Ishikawa (cell line): ENCODE data around the gene SLC17A4.

Source experiments
- CEBPB ChIP-seq: IDR thresholded peaks from 2 replicates; pipeline ENCODE4 v1.6.1; 2012
- CREB1 ChIP-seq: IDR thresholded peaks from 2 replicates; pipeline ENCODE4 v1.6.1; 2012; ENCODE audit warnings: low read depth
- EGR1 ChIP-seq: IDR thresholded peaks from 2 replicates; pipeline ENCODE4 v1.6.1; 2012
- EP300 ChIP-seq: IDR thresholded peaks from 2 replicates; pipeline ENCODE4 v1.6.1; 2012; ENCODE audit warnings: borderline replicate concordance
- FOXM1 ChIP-seq: IDR thresholded peaks from 2 replicates; pipeline ENCODE4 v1.6.1; 2012; ENCODE audit warnings: low read depth, borderline replicate concordance
- NFIC ChIP-seq: IDR thresholded peaks from 2 replicates; pipeline ENCODE4 v1.6.1; 2012
- RAD21 ChIP-seq: IDR thresholded peaks from 2 replicates; pipeline ENCODE4 v1.6.1; 2012; ENCODE audit warnings: low read depth
- REST ChIP-seq: IDR thresholded peaks from 2 replicates; pipeline ENCODE4 v1.6.1; 2012; ENCODE audit warnings: low read depth, mild to moderate bottlenecking
- TAF1 ChIP-seq: IDR thresholded peaks from 2 replicates; pipeline ENCODE4 v1.6.1; 2012; ENCODE audit warnings: low read depth, mild to moderate bottlenecking
- TCF12 ChIP-seq: IDR thresholded peaks from 2 replicates; pipeline ENCODE4 v1.6.1; 2012; ENCODE audit warnings: low read depth
- TEAD4 ChIP-seq: IDR thresholded peaks from 2 replicates; pipeline ENCODE4 v1.6.1; 2012
- YY1 ChIP-seq: IDR thresholded peaks from 2 replicates; pipeline ENCODE4 v1.6.1; 2012; ENCODE audit warnings: low read depth
- ZBTB7A ChIP-seq: IDR thresholded peaks from 2 replicates; pipeline ENCODE4 v1.6.1; 2012; ENCODE audit warnings: low read depth
- TF ChIP-seq, protein P1 (sequence below): IDR thresholded peaks from 2 replicates; pipeline ENCODE4 v1.6.1; 2012
- TF ChIP-seq, protein P2 (sequence below): IDR thresholded peaks from 2 replicates; pipeline ENCODE4 v1.6.1; 2012

SLC17A4 gene

GRCh38 chr6:25815194-25815593, 60.7 kb downstream of the SLC17A4 start:
- TF ChIP-seq NFIC: no peak
- no peak for TF ChIP-seq CEBPB
- TF ChIP-seq FOXM1: no peak
- no peak for TF ChIP-seq EGR1
- TF ChIP-seq TAF1: no peak
- no peak for TF ChIP-seq TEAD4
- TF ChIP-seq, protein P1, sequence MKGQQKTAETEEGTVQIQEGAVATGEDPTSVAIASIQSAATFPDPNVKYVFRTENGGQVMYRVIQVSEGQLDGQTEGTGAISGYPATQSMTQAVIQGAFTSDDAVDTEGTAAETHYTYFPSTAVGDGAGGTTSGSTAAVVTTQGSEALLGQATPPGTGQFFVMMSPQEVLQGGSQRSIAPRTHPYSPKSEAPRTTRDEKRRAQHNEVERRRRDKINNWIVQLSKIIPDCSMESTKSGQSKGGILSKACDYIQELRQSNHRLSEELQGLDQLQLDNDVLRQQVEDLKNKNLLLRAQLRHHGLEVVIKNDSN: no peak
- TF ChIP-seq REST: no peak
- no peak for TF ChIP-seq ZBTB7A
- TF ChIP-seq EP300: no peak
- no peak for TF ChIP-seq TCF12
- TF ChIP-seq RAD21: no peak
- no peak for TF ChIP-seq CREB1
- no peak for TF ChIP-seq YY1
- TF ChIP-seq, protein P2, sequence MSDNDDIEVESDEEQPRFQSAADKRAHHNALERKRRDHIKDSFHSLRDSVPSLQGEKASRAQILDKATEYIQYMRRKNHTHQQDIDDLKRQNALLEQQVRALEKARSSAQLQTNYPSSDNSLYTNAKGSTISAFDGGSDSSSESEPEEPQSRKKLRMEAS: no peak

DNA sequence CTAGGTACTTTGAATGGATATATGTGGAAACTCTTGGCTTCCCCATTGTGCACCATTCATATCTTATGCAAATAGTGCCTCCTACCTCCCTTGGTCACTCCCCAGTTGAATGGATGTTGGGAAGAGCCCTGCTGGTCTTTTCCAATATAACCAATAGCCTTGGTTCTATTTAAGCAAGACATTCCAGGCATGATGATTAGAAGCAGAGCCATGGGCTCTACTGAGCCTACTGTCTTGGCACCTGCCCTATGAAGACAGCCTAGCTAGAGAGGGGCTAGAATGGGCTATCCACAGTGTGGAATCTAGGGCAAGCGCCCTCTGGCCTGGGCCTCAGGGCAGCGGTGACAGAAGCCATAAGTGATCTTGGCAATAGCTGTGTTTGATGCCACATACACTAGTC, 61.7 kb downstream of the SLC17A4 start:
- TF ChIP-seq TEAD4: no peak
- no peak for TF ChIP-seq EGR1
- TF ChIP-seq, protein P2: no peak
- TF ChIP-seq YY1: no peak
- TF ChIP-seq, protein P1: no peak
- TF ChIP-seq TCF12: no peak
- TF ChIP-seq FOXM1: no peak
- no peak for TF ChIP-seq TAF1
- no peak for TF ChIP-seq CREB1
- no peak for TF ChIP-seq ZBTB7A
- TF ChIP-seq REST: no peak
- no peak for TF ChIP-seq NFIC
- no peak for TF ChIP-seq RAD21
- no peak for TF ChIP-seq EP300
- no peak for TF ChIP-seq CEBPB

DNA sequence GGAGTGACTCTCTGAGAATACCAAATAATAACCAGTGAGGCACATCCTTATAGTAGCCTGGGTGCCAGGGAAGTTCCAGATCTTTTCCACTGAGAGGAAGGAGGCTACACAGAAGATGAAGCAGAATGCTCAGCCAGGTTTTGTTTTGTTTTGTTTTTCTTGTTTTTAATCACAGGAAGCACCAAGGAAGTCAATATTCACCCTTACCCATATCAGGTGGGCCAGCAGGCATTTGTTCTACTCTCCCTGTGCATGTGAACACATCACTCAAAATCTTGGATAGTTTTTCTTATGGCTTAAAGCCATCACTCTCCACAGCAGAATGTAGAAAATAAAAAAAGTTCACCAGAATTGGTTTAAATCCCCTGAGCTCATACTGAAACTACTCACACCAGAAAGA, 66.8 kb downstream of the SLC17A4 start:
- TF ChIP-seq TAF1 (no peak), ZBTB7A (no peak), TEAD4 (no peak), EGR1 (no peak), CEBPB (no peak), REST (no peak), NFIC (no peak), RAD21 (no peak), YY1 (no peak), FOXM1 (no peak), EP300 (no peak), TCF12 (no peak), CREB1 (no peak)
- TF ChIP-seq, protein P2: no peak
- TF ChIP-seq, protein P1: no peak

GRCh38 chr6:25829375-25829774, 74.8 kb downstream of the SLC17A4 start:
- no peak for TF ChIP-seq RAD21
- TF ChIP-seq NFIC: no peak
- TF ChIP-seq, protein P1: no peak
- no peak for TF ChIP-seq TEAD4
- TF ChIP-seq ZBTB7A: no peak
- TF ChIP-seq CEBPB: no peak
- no peak for TF ChIP-seq FOXM1
- no peak for TF ChIP-seq EGR1
- no peak for TF ChIP-seq EP300
- TF ChIP-seq TAF1: no peak
- TF ChIP-seq YY1: no peak
- no peak for TF ChIP-seq REST
- TF ChIP-seq TCF12: no peak
- TF ChIP-seq CREB1: no peak
- TF ChIP-seq, protein P2: no peak
